HG03469 (cell line): ENCODE data around the gene KIFC3.
"Not testable (repeated sequence)": the region's sequence is repeated elsewhere in the genome, so short reads cannot be mapped to it uniquely, and the experiment has no call there.

Experiments
- ATAC-seq: cut with Tn5 transposase; IDR thresholded peaks from one replicate; pipeline ENCODE4 v1.9.1; 2021; ENCODE audit warnings: mild to moderate bottlenecking, moderate library complexity, moderate number of reproducible peaks; ENCODE audit not compliant: unreplicated experiment

Gene KIFC3

DNA sequence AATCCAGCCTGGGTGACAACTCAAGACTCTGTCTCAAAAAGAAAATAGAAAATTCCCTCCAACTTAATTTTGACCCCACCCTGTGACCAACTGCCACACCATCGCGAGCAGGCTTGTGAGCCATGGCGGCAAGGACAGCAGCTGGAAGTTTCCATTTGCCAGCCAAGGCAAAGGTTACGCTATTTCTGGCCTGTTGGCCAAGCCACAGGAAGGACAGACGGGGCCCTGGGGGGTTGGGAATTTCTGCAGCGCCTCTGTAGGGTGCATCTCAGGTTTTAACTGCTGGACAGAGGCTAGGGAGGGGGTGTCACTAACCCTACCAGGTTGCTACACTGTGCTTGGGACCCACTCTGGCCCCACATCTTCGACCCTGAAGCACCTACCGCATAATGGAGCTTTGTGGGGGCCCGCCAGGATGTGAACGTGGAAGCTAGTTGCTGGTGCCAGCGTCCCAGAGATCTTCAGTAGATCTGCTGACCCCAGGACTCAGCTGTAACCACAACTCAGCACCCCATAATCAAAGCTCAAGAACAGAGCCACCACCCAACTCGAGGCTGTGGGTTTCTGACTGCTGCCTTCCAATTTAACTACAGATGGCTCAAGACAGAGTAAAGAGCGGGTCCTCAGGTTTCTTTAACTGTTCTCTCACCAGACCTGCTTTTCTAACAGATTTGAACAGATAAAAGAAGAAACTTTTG lies 10.9 kb downstream of the KIFC3 start:
- ATAC-seq: no peak

GRCh38 chr16:57788951-57789350 lies 13.3 kb downstream of the KIFC3 start:
- no peak for ATAC-seq

- no peak for ATAC-seq
Observed at GRCh38 chr16:57788252-57788841, 13.9 kb downstream of the KIFC3 start.

DNA sequence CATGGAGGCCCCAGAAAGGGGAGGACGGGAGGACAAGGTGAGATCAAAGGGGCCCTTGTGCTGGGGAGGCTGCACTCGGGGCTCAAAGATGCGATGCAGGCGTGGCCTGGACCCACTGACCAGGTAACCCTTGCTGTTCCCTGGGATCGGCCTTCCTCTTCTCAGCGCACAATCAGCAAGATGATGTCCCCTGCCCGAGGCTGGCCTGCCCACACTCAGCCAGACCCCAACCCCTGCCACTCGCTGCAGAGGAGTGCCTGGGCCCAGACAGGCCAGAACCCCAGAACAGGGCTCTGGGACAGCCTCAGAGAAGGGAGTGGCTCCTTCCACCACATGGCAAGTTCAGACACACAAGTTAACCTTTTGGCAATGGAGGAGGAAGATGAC lies 14.8 kb downstream of the KIFC3 start:
- ATAC-seq: no peak

DNA sequence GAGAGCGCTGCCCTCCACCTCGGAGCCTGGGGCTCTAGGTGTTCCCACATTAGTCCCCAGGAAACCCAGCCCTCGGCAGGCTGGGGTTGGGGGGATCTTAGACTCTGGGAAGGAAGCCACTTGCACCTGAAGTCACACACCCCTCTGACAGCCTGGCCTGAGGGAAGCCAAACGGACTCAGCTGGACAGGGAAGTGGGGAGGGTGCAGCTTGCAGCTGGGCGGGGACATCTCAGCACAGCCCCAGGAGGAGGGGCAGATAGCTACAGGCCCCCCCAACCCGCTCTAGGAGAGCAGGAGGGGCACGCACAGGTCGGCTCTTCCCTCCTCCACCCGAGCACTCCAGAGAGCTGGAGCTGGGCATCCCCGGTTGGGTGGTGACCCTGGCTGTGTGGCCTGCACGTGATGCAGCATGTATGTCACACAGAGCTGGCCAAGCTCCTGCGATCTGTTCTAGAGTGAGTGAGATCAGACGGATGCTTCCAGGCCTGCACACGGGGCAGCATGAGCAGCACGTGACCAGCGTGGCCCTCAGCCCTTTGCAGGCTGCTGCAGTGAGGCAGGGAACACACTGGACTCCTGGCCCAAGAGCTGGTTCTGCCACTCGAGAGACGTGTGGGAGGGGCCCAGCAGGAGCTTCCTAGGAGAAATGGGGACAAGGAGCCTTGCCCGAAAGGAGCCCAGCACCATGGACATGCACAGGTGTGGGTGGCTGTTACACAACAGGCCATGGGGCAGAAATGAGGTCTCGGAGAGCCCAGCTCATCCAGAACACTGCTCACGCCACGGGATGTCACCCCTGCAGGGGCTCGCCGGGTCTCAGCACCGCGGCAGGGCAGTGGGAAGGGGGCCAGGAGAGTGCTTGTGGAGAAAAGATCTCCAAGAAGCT lies 15.4 kb downstream of the KIFC3 start:
- ATAC-seq: no peak

- ATAC-seq: no peak
Observed at GRCh38 chr16:57785924-57786323, 16.4 kb downstream of the KIFC3 start.

DNA sequence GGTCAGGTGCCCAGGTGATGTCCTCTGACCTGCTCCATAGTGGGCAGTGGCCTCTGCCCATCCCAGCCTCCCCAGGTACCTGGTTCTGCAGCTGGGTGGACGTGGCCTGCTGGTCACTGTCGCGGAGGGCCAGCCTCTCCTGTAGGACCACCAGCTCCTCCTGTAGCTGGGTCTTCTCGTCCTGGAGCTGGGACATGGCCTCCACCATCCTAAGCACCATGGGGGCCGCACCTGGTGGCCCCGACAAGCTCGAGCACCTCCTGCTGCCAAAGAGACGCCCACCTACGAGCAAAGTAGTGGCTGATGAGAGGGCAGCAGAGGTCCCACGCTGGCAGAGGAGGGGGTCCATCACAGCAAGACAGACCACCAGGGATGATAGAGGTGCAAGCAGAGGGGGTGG lies 16.9 kb downstream of the KIFC3 start:
- ATAC-seq: no peak

DNA sequence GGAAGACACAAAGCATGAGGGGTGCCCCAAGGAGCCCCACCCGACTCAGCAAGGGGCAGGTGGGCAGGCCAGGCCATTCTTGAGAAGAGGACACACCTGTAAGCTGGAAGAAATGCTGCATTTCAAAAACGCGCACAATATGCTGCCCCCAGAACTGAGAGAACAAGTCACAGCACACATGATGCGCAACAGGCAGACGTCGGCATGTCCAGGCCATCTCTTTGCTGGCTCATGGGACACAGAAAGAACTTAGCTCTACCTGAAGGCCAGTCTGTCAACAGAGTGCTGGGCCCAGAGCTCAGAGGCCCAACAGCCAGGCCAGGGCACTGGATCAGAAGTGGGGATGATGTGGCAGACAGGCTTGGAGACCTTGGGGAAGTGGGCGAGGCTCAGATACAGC lies 18.0 kb downstream of the KIFC3 start:
- no peak for ATAC-seq

- ATAC-seq: no peak
Observed at GRCh38 chr16:57783883-57784282, 18.4 kb downstream of the KIFC3 start.

DNA sequence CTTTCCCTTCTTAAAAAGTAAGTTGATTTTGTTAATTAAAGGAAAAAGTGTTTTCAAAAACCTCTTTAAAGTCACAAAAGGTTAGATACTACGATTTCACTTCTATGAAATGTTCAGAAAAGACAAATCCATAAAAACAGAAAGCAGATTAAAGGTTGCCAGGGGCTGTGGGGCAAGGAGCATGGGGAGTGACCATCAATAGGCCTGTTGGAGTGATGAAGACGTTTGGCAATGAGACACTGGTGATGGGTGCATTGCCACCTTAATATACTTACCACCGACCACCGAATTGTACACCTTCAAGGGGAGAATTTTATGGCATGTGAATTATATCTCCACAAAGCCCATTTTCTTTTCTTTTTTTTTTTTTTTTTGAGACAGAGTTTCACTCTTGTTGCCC lies 19.2 kb downstream of the KIFC3 start:
- ATAC-seq: no peak

GRCh38 chr16:57782607-57783055 lies 19.7 kb downstream of the KIFC3 start:
- ATAC-seq: not testable (repeated sequence)

DNA sequence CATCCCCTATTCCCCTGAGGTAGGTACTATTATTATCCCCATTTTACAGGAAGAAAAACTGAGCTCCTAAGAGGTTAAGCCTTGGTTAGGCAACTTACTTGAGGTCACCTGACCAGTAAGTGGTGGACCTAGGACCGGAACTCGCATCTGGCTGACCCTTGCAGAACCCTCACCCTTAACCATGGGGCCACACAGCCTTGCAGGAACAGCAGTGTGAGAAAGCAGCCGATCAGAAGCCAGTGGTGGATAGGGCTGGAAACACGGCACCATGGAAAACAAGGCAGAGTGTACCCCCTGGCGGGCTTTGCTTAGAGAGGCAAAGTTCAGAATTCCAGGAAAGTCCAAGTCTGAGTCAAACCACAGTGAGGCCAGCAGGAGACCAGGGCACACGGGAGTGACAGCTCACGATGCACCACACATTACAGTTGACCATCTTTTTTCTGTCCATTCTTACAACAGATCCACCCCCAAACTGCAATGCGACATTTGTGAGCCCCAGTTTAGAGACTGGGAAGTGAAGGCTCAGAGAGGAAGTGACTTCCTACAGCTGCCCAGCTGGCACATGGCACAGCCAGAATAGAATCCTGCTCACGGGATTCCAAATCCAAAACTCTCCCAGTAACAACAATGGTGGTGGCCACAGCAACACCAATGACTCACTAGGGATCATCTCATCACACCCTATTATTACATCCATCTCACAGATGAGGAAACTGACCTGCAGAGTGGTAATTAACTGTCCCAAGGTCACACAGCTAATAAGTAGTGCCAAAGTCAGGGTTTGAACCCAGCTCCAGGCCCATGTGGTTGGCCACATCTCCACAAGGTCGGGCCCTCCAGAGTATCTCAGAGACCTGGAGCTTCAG lies 20.3 kb downstream of the KIFC3 start:
- ATAC-seq: no peak

GRCh38 chr16:57781349-57781740 lies 20.9 kb downstream of the KIFC3 start:
- no peak for ATAC-seq

DNA sequence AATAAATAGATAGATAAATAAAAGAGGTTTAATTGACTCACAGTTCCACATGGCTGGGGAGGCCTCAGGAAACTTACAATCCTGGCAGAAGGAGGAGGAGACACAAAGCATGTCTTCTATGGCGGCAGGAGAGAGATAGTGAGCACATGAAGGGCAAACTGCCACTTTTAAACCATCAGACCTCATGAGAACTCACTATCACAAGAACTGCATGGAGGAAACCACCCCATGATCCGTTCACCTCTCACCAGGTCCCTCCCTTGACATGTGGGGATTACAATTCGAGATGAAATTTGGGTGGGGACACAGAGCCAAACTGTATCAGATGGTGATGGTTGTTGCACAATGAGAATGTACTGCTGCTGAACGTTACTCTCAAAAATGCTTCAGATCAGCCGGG lies 22.5 kb downstream of the KIFC3 start:
- not testable (repeated sequence) for ATAC-seq

- ATAC-seq: no peak
Observed at GRCh38 chr16:57778658-57779057, 23.6 kb downstream of the KIFC3 start.

DNA sequence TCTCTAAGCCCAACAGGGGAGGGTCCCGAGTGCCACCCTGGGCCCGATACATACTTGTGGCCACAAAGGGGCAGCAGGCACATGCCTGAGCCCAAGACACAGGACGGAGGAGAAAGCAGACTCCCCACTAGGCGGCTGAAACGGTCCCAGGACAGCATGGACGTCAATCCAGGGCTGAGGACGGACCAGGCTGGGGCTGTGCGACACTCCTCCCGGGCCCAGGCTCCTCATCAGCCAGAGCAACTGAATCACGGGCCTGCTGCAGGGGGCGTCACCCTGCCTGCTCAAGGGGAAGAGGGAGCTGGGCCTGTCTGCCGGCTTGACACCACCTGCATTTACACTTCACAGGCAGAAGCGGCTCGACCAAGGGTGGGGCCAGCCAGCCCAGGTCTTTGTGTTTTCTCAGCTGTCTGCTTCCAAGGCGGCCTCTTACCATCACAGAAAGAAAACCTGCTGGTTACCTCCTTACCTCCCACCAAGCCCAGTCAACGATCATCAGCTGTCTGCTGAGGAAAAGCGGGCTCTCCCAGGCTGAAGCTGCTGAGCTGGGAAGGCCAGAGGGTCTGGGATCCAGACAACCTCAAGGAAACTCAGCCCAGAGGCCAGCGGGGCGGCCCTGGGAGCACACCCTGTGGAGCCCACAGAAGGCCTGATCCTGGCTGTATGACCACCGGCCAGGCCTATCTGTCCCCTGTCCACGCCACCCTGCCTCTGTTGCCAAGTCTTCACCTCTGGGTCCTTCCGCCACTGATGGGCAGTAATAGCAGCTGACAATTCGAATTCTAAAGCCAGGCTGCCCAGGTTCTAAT lies 26.4 kb downstream of the KIFC3 start:
- no peak for ATAC-seq

DNA sequence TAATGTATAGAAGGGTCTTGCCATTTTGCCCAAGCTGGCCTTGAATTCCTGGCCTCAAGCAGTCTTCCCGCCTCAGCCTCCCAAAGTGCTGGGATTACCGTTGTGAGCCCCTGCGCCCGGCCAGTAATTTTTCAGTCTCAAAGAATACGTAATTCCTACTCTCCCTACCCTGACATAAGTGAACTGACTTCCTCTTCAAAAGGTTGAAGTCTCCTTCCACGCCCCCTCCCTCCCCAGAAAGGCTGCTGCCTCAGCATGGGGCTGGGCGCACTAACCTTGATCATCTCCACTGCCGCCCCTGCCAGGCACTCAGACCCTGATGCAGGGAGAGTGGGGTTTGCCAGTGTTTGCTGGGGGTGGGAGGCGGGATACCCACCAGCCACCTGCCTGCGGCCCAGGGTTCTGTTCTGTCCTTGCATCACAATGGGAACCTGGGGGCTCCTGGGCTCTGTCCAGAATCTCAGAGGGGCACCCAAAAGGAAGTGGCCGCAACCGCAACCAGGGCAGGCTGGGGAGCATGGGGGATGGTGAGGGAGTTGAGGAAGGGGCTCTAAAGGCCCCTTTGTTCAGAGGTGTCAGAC lies 27.5 kb downstream of the KIFC3 start:
- ATAC-seq: no peak

DNA sequence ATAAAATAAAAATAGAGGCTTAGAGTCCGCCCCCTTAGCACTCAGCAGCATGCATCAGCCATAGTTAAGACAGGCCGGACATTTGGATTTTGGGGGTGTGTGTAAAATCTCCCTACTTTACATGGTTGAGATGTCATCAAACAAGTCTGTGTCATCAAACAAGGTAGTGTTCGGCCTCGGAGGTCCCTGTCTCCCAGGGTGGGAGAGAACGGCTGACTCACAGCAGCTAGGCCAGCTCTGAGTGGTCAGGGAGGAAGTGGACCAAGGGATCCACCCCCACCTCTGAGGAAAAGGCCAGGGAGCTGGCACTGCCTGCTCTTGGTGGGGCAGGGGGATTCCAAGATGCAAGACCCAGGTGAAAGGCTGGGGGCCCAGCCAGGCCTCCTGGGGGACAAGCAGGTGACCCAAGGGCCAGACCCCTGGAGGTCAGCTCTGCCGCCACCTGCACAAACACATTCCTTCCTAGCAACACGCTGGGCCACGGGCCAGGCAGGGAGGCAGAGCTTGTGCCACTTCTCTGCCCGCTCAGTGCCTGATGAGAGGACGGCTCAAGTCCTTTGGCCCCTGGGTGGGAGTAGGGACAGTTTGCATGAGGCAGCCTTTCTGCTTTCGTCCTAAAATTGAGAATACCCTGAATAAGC lies 28.5 kb downstream of the KIFC3 start:
- ATAC-seq: no peak

GRCh38 chr16:57773019-57773418 lies 29.3 kb downstream of the KIFC3 start:
- ATAC-seq: no peak
